Measurements from ENCODE around the gene GDF11.
A peak's percentile ranks its signal among the peaks of the same experiment; 100 is the strongest.

GDF11 gene

GRCh38 chr12:55742719-55743405 lies at the start of gene GDF11:
Gene GDF11, plus strand, starts transcription at chr12:55743122. Its CDS starts 195 bp downstream, at chr12:55743317.
- TF ChIP-seq CTCF (IDR thresholded peaks at IDR 0.05; ENCODE audit: borderline replicate concordance, control extremely low read depth, extremely low read depth, insufficient read depth, missing control alignments) = no peak
- DNase-seq (ENCODE audit: low spot score) = peak; percentile 88
- in situ Hi-C loops (cut with MboI; ENCODE audit: low sequenced_read_pairs, unreplicated experiment) = no loop called here

- in situ Hi-C loops (cut with MboI; ENCODE audit: low sequenced_read_pairs, unreplicated experiment) = no loop called here
- no peak for TF ChIP-seq CTCF (IDR thresholded peaks at IDR 0.05; ENCODE audit: borderline replicate concordance, control extremely low read depth, extremely low read depth, insufficient read depth, missing control alignments)
- no peak for DNase-seq (ENCODE audit: low spot score)
Measured at GRCh38 chr12:55693323-55694187, 49.4 kb upstream of the GDF11 start.

- in situ Hi-C loops (cut with MboI; ENCODE audit: low sequenced_read_pairs, unreplicated experiment) = no loop called here
- DNase-seq (ENCODE audit: low spot score) = no peak
- no peak for TF ChIP-seq CTCF (IDR thresholded peaks at IDR 0.05; ENCODE audit: borderline replicate concordance, control extremely low read depth, extremely low read depth, insufficient read depth, missing control alignments)
Measured at GRCh38 chr12:55694188-55694515, 48.8 kb upstream of the GDF11 start.

GRCh38 chr12:55694651-55695050 lies 48.3 kb upstream of the GDF11 start:
- no peak for DNase-seq (ENCODE audit: low spot score)
- in situ Hi-C loops (cut with MboI; ENCODE audit: low sequenced_read_pairs, unreplicated experiment) = no loop called here
- TF ChIP-seq CTCF (IDR thresholded peaks at IDR 0.05; ENCODE audit: borderline replicate concordance, control extremely low read depth, extremely low read depth, insufficient read depth, missing control alignments) = no peak

GRCh38 chr12:55695349-55695748 lies 47.6 kb upstream of the GDF11 start:
- in situ Hi-C loops (cut with MboI; ENCODE audit: low sequenced_read_pairs, unreplicated experiment) = no loop called here

GRCh38 chr12:55696141-55696540 lies 46.8 kb upstream of the GDF11 start:
- in situ Hi-C loops (cut with MboI; ENCODE audit: low sequenced_read_pairs, unreplicated experiment) = no loop called here
- DNase-seq (ENCODE audit: low spot score) = no peak
- no peak for TF ChIP-seq CTCF (IDR thresholded peaks at IDR 0.05; ENCODE audit: borderline replicate concordance, control extremely low read depth, extremely low read depth, insufficient read depth, missing control alignments)

More at GRCh38 chr12:55695349-55695748, 47.6 kb upstream of the GDF11 start:
- TF ChIP-seq CTCF (IDR thresholded peaks at IDR 0.05; ENCODE audit: borderline replicate concordance, control extremely low read depth, extremely low read depth, insufficient read depth, missing control alignments) = no peak
- DNase-seq (ENCODE audit: low spot score) = no peak
